Hepatocyte (in vitro differentiated cells): ENCODE results near the gene STMN1. TPM values are rescaled to one million over a fixed set of nuclear protein-coding genes. Genes with fewer than 3 reads are reported as not detected.

Experiments used
- DNase-seq: peaks from one replicate; pipeline ENCODE4 v3.0.0-alpha.2; 2016; ENCODE audit warnings: low spot score
- H2AFZ ChIP-seq: fragments of 200-600 bp; sonication (generic); 2 replicates; pipeline ENCODE4 v1.6.0; 2016; ENCODE audit warnings: antibody characterized with exemption, mild to moderate bottlenecking
- H3K27ac ChIP-seq: fragments of 200-600 bp; sonication (generic); 2 replicates; pipeline ENCODE4 v1.5.1; 2016; ENCODE audit warnings: mild to moderate bottlenecking
- H3K27me3 ChIP-seq: fragments of 200-600 bp; sonication (generic); 2 replicates; pipeline ENCODE4 v1.6.1; 2016
- H3K36me3 ChIP-seq: fragments of 200-600 bp; sonication (generic); replicated peaks from 2 replicates; pipeline ENCODE4 v1.5.1; 2016; ENCODE audit warnings: low read depth; ENCODE audit not compliant: insufficient read depth
- H3K4me1 ChIP-seq: fragments of 200-600 bp; sonication (generic); 2 replicates; pipeline ENCODE4 v1.5.1; 2016; ENCODE audit warnings: mild to moderate bottlenecking, moderate library complexity; ENCODE audit not compliant: insufficient read depth
- H3K4me2 ChIP-seq: fragments of 200-600 bp; sonication (generic); 2 replicates; pipeline ENCODE4 v1.6.0; 2016
- H3K4me3 ChIP-seq: fragments of 200-600 bp; sonication (generic); 2 replicates; pipeline ENCODE4 v1.5.1; 2016; ENCODE audit warnings: mild to moderate bottlenecking
- H3K79me2 ChIP-seq: fragments of 200-600 bp; sonication (generic); 2 replicates; pipeline ENCODE4 v1.6.0; 2017; ENCODE audit warnings: mild to moderate bottlenecking
- H3K9me2 ChIP-seq: fragments of 200-600 bp; sonication (generic); replicated peaks from 2 replicates; pipeline ENCODE4 v1.6.0; 2017; ENCODE audit warnings: mild to moderate bottlenecking; ENCODE audit not compliant: insufficient read depth
- H3K9me3 ChIP-seq: fragments of 200-600 bp; sonication (generic); 2 replicates; pipeline ENCODE4 v1.5.1; 2016; ENCODE audit warnings: low read depth, mild to moderate bottlenecking
- H4K20me1 ChIP-seq: fragments of 200-600 bp; sonication (generic); 2 replicates; pipeline ENCODE4 v1.6.0; 2016; ENCODE audit warnings: mild to moderate bottlenecking; ENCODE audit not compliant: insufficient read depth, poor library complexity, severe bottlenecking
- CTCF ChIP-seq: fragments of 200-600 bp; sonication (generic); IDR thresholded peaks from 2 replicates; pipeline ENCODE4 v1.5.1; 2016; ENCODE audit warnings: antibody characterized with exemption, mild to moderate bottlenecking; ENCODE audit not compliant: poor library complexity
- EZH2 ChIP-seq: fragments of 200-600 bp; sonication (generic); IDR thresholded peaks from 2 replicates; pipeline ENCODE4 v1.6.1; 2016; ENCODE audit warnings: antibody characterized with exemption, mild to moderate bottlenecking, borderline replicate concordance
- EZH2phosphoT487 ChIP-seq: fragments of 200-600 bp; sonication (generic); IDR thresholded peaks from one replicate; pipeline ENCODE4 v1.6.1; 2018; ENCODE audit warnings: antibody characterized with exemption, mild to moderate bottlenecking, low read depth, moderate library complexity; ENCODE audit not compliant: unreplicated experiment, severe bottlenecking
- WGBS: methylation state at CpG from one replicate; pipeline ENCODE4 v1.1.6; 2016; ENCODE audit warnings: low lambda C conversion rate; ENCODE audit errors: missing lambda C conversion rate; 5-methylcytosine and 5-hydroxymethylcytosine counted together
- polyA plus RNA-seq: library from polyadenylated mRNA; unstranded; fragments of >200 nt; fragmentation: Nextera tagmentation; extraction: Ambion mirVana; gene quantifications from 2 replicates; pipeline ENCODE4 v1.2.1, GENCODE V29; 2016
- total RNA-seq: library from RNA; depleted of rRNA; stranded (reverse); fragments of >200 nt; gene quantifications from 2 replicates; pipeline ENCODE4 v1.2.3, GENCODE V29; 2014

STMN1 gene
- total and polyA plus RNA-seq, 2 experiments from 2014 or later: 104 to 338 TPM

DNA sequence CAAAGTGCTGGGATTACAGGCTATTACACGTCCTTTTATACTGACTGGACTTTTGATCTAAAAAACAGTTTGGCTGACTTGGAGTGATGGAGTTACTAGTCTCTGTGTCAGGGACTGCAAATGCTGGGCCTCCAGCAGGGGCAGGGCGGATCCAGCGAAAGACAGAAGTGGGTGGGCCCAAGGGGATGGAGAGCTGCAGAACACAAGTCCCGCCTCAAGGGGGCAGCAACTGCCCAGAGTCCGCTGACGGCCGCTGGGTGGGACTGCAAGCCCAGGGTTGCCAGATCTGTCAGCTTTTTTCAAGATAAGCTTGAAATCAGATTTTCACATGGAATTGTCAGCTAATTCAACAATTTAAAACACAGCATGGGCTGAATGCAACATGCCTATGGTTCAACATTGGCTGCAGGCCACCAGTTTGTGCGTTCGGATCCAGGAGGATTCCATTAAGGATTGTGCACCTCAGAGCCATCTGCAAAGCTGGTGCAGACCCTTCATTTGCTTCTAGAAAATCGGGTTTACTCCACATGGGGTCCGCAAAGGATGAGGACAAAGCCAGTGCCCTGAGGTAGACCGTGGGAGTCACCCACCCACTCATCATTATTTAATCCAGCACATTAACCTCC lies 10.7 kb downstream of the STMN1 start:
- Histone ChIP-seq H3K36me3 (no peaks in the 10 kb centered on the region), H3K9me3 (no peaks in the 10 kb centered on the region), H3K27ac (peak overlapping the region; percentile 31), H3K27me3 (no peaks in the 10 kb centered on the region), H3K4me3 (no peak overlapping the region), H3K9me2 (no peaks in the 10 kb centered on the region), H4K20me1 (no peaks in the 10 kb centered on the region), H3K4me2 (no peak overlapping the region), H3K79me2 (peaks cover 17% of the 10 kb centered on the region), H3K4me1 (peaks cover 32% of the 10 kb centered on the region), H2AFZ (no peak overlapping the region)
- 18% methylated on average over 12 of the region's 12 CpGs for WGBS
- peak; percentile 95 for DNase-seq
- peak; percentile 98 for TF ChIP-seq CTCF
- no peak for TF ChIP-seq EZH2
- no peak for TF ChIP-seq EZH2phosphoT487

GRCh38 chr1:25893116-25893515 lies 13.1 kb downstream of the STMN1 start:
- H3K9me2 ChIP-seq: no peaks in the 10 kb centered on the region
- no peak overlapping the region for H3K4me3 ChIP-seq
- no peak overlapping the region for H2AFZ ChIP-seq
- no peaks in the 10 kb centered on the region for H3K79me2 ChIP-seq
- WGBS: 43% methylated on average over 4 of the region's 4 CpGs
- H3K27me3 ChIP-seq: no peaks in the 10 kb centered on the region
- TF ChIP-seq EZH2: no peak
- TF ChIP-seq CTCF: no peak
- no peak for TF ChIP-seq EZH2phosphoT487
- no peaks in the 10 kb centered on the region for H4K20me1 ChIP-seq
- H3K4me2 ChIP-seq: peak overlapping the region; percentile 67
- no peaks in the 10 kb centered on the region for H3K9me3 ChIP-seq
- no peaks in the 10 kb centered on the region for H3K36me3 ChIP-seq
- peaks cover 45% of the 10 kb centered on the region for H3K4me1 ChIP-seq
- DNase-seq: no peak
- peak overlapping the region; percentile 97 for H3K27ac ChIP-seq

- DNase-seq: no peak
- peak overlapping the region; percentile 97 for H3K27ac ChIP-seq
- no peaks in the 10 kb centered on the region for H3K27me3 ChIP-seq
- H3K4me3 ChIP-seq: no peak overlapping the region
- peak overlapping the region; percentile 67 for H3K4me2 ChIP-seq
- 98% methylated on average over 4 of the region's 5 CpGs for WGBS
- no peaks in the 10 kb centered on the region for H3K9me2 ChIP-seq
- H3K4me1 ChIP-seq: peaks cover 45% of the 10 kb centered on the region
- no peaks in the 10 kb centered on the region for H4K20me1 ChIP-seq
- no peaks in the 10 kb centered on the region for H3K79me2 ChIP-seq
- no peaks in the 10 kb centered on the region for H3K9me3 ChIP-seq
- H2AFZ ChIP-seq: no peak overlapping the region
- TF ChIP-seq EZH2 (no peak), EZH2phosphoT487 (no peak), CTCF (no peak)
- no peaks in the 10 kb centered on the region for H3K36me3 ChIP-seq
Measured at GRCh38 chr1:25891606-25892005, 14.6 kb downstream of the STMN1 start.
